K562 (cell line): Measurements from ENCODE around the gene TFAP2A. TPM values are rescaled to one million over a fixed set of nuclear protein-coding genes. Genes with fewer than 3 reads are reported as not detected.

Experiments used
- ARID1B ChIP-seq: fragments of 450-650 bp; IDR thresholded peaks from 2 replicates; pipeline ENCODE4 v1.6.1; 2016; ENCODE audit warnings: antibody characterized with exemption, mild to moderate bottlenecking, inconsistent platforms
- CCNT2 ChIP-seq: IDR thresholded peaks from 2 replicates; pipeline ENCODE4 v1.6.1; 2011; ENCODE audit warnings: borderline replicate concordance, low read depth, mild to moderate bottlenecking, moderate library complexity, mixed read lengths, low read length; ENCODE audit not compliant: insufficient read length; ENCODE audit errors: extremely low read depth
- FOXJ3 ChIP-seq: sonication (generic); formaldehyde crosslinking; IDR thresholded peaks from 2 replicates; pipeline ENCODE4 v1.4.0; 2020; ENCODE audit warnings: mild to moderate bottlenecking, missing genetic modification reagents
- GTF2E2 ChIP-seq: fragments of 200-800 bp; sonication (Bioruptor generic); IDR thresholded peaks from 2 replicates; pipeline ENCODE4 v1.6.1; 2016; ENCODE audit warnings: missing genetic modification characterization, missing compliant biosample characterization
- MEIS2 ChIP-seq: fragments of 450-650 bp; IDR thresholded peaks from 2 replicates; pipeline ENCODE4 v1.6.1; 2014; ENCODE audit warnings: mild to moderate bottlenecking; ENCODE audit not compliant: partially characterized antibody
- NBN ChIP-seq: fragments of 450-650 bp; IDR thresholded peaks from 2 replicates; pipeline ENCODE4 v1.6.1; 2016; ENCODE audit warnings: low read depth, mild to moderate bottlenecking
- NUFIP1 ChIP-seq: fragments of 450-650 bp; IDR thresholded peaks from 2 replicates; pipeline ENCODE4 v1.6.1; 2018; ENCODE audit not compliant: partially characterized antibody
- POLR2H ChIP-seq: IDR thresholded peaks from 2 replicates; pipeline ENCODE4 v1.6.1; 2016; ENCODE audit warnings: missing genetic modification characterization, low read depth, mild to moderate bottlenecking, control low read depth, missing compliant biosample characterization, moderate library complexity
- SIRT6 ChIP-seq: IDR thresholded peaks from one replicate; pipeline ENCODE4 v1.6.1; 2012; ENCODE audit warnings: low read depth, mild to moderate bottlenecking, control low read depth, inconsistent platforms, low read length, moderate library complexity
- SNRNP70 ChIP-seq: fragments of 200-400 bp; formaldehyde crosslinking; optimal IDR thresholded peaks from 2 replicates; pipeline ENCODE3; 2017; ENCODE audit warnings: low read depth, low read length
- STAG1 ChIP-seq: sonication (generic); formaldehyde crosslinking; IDR thresholded peaks from 2 replicates; pipeline ENCODE4 v1.5.0; 2020; ENCODE audit warnings: missing genetic modification reagents, borderline replicate concordance
- VEZF1 ChIP-seq: fragments of 200-800 bp; sonication (Bioruptor generic); IDR thresholded peaks from 2 replicates; pipeline ENCODE4 v1.6.1; 2017; ENCODE audit warnings: missing genetic modification characterization, missing compliant biosample characterization
- ZNF407 ChIP-seq: fragments of 450-650 bp; IDR thresholded peaks from 2 replicates; pipeline ENCODE4 v1.6.1; 2016; ENCODE audit warnings: low read depth
- polyA plus RNA-seq, 8 experiments: library from polyadenylated mRNA; depleted of rRNA in 4 of 8; stranded (reverse) in 5 of 8; unstranded in 3 of 8; fragments of >200 nt; fragmentation: Nextera tagmentation in 2 of 8; fragmentation: Illumina TruSeq in 1 of 8; extraction: Ambion mirVana in 2 of 8; extraction: Trizol in 1 of 8; gene quantifications; 2 replicates each; pipeline versions ENCODE4 v1.2.1 to v1.2.3, GENCODE V29; 2011 to 2014; ENCODE audit warnings: inconsistent platforms in 1 of 8, missing spikeins in 1 of 8
- total RNA-seq, 7 experiments: library from RNA; depleted of rRNA in 6 of 7; stranded (reverse); fragments of >200 nt in 6 of 7; fragmentation: Illumina TruSeq in 2 of 7; extraction: Trizol in 2 of 7; gene quantifications; 2 replicates each; pipeline versions ENCODE4 v1.2.1 to v1.2.3, GENCODE V29; 2011 to 2021; ENCODE audit warnings: low replicate concordance in 1 of 7
- TF ChIP-seq, protein P1 (sequence below): IDR thresholded peaks from 3 replicates; pipeline ENCODE4 v1.6.1; 2011; ENCODE audit warnings: borderline replicate concordance, mild to moderate bottlenecking; ENCODE audit not compliant: insufficient read length, insufficient read depth
- TF ChIP-seq, protein P2 (sequence below): fragments of 250-450 bp; sonication (Bioruptor Pico); IDR thresholded peaks from 2 replicates; pipeline ENCODE4 v1.8.0; 2022; ENCODE audit warnings: moderate library complexity, mild to moderate bottlenecking, inconsistent platforms

Gene TFAP2A
- total and polyA plus RNA-seq, 9 of the 15 experiments (the other 6 are each of a cell fraction or from before 2014, with no cell fraction given): 0.14 to 0.53 (median 0.19) TPM; not detected in 1

DNA sequence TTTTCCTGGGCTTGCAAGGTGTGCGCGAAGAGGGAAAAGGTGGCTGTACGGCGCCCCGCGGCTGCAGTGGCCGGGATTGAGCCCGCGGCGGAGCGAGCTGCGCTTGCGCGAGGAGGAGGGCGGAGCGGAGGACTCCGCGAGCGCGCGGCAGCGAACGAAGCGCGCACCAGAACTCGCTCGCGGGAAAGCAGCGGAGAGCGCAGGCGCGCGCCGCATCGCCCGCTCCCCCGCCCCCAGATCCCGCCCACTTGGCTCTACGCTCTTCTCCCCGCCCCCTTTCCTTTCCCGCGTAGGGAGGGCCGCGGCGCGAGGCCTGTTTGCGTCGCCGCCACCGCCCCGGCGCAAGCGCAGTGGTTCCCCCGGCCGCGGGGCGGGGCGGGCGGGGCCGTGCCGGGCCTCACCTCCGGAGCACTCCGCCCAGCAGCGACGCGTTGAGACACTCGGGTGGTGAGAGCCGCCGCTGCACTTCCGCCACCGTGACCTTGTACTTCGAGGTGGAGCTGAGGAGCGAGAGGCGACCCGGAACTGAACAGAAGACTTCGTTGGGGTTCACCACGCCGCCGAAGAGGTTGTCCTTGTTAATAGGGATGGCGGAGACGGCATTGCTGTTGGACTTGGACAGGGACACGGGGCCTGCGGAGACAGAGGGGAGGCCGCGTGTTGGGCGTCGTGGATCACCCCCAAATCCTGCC is 10.6 kb downstream of the TFAP2A start (continued):
- TF ChIP-seq, protein P1, sequence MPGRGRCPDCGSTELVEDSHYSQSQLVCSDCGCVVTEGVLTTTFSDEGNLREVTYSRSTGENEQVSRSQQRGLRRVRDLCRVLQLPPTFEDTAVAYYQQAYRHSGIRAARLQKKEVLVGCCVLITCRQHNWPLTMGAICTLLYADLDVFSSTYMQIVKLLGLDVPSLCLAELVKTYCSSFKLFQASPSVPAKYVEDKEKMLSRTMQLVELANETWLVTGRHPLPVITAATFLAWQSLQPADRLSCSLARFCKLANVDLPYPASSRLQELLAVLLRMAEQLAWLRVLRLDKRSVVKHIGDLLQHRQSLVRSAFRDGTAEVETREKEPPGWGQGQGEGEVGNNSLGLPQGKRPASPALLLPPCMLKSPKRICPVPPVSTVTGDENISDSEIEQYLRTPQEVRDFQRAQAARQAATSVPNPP: no peak
- no peak for TF ChIP-seq FOXJ3 (CRISPR knock-in tag)
- TF ChIP-seq CCNT2: peak; percentile 84
- peak; percentile 32; the same call in 1 of the 2 replicates for TF ChIP-seq NBN
- peak; percentile 93 for TF ChIP-seq MEIS2
- no peak for TF ChIP-seq ZNF407
- TF ChIP-seq STAG1: no peak
- TF ChIP-seq SIRT6: no peak
- peak; percentile 71 for TF ChIP-seq NUFIP1
- peak; percentile 97 for TF ChIP-seq VEZF1
- TF ChIP-seq, protein P2, sequence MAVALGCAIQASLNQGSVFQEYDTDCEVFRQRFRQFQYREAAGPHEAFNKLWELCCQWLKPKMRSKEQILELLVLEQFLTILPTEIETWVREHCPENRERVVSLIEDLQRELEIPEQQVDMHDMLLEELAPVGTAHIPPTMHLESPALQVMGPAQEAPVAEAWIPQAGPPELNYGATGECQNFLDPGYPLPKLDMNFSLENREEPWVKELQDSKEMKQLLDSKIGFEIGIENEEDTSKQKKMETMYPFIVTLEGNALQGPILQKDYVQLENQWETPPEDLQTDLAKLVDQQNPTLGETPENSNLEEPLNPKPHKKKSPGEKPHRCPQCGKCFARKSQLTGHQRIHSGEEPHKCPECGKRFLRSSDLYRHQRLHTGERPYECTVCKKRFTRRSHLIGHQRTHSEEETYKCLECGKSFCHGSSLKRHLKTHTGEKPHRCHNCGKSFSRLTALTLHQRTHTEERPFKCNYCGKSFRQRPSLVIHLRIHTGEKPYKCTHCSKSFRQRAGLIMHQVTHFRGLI (CRISPR knock-in tag): peak; percentile 81
- no peak for TF ChIP-seq GTF2E2 (tag)
- TF ChIP-seq POLR2H (tag): peak; percentile 79
- TF ChIP-seq SNRNP70: no peak
- TF ChIP-seq ARID1B: no peak; the same call in 1 of the 2 replicates
